ENCODE measurements around the gene CALML4. TPM values are rescaled to one million over a fixed set of nuclear protein-coding genes. Genes with fewer than 3 reads are reported as not detected.

The CALML4 gene
- total and polyA plus RNA-seq, 9 donors, result 6.7 to 14.3 (median 8.3) TPM

DNA sequence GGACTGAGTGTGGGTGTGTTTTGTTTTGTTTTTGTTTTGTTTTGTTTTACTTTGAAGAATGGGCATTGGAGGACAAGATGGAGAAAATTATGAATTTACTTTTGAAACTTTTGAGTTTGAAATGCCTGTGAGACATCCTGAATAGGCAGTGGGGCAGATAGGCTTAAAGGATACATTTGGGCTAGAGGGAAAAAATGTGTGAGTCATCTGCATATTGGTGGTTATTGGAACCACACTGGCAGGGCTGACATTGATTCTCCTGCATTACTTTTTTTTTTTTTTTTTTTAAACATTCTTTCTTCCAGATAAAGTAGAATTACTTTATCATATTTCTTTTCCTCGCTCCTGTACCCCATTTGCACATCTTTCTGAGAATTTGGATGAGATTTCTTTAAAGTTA lies 56.1 kb downstream of the CALML4 start:
- no peak for DNase-seq
- H3K36me3 ChIP-seq (ENCODE audit: control insufficient read depth, insufficient read depth, low read length), result no peaks in the 10 kb centered on the region
- H3K4me3 ChIP-seq (ENCODE audit: low read length), result no peak overlapping the region
- H3K27me3 ChIP-seq (ENCODE audit: control insufficient read depth, insufficient read depth, low read length), result no peaks in the 10 kb centered on the region
- WGBS (ENCODE audit: insufficient coverage), result no CpG with 5 or more reads among the region's 1 CpG
- H3K9me3 ChIP-seq (replicated peaks; ENCODE audit: control insufficient read depth, low read depth, low read length), result no peaks in the 10 kb centered on the region
- H3K27ac ChIP-seq (ENCODE audit: low read length), result no peak overlapping the region
- no peaks in the 10 kb centered on the region for H3K4me1 ChIP-seq (ENCODE audit: control insufficient read depth, insufficient read depth, low read length)

GRCh38 chr15:68148039-68148438 lies 57.1 kb downstream of the CALML4 start:
- H3K36me3 ChIP-seq (ENCODE audit: control insufficient read depth, insufficient read depth, low read length), result no peaks in the 10 kb centered on the region
- no peaks in the 10 kb centered on the region for H3K9me3 ChIP-seq (replicated peaks; ENCODE audit: control insufficient read depth, low read depth, low read length)

DNA sequence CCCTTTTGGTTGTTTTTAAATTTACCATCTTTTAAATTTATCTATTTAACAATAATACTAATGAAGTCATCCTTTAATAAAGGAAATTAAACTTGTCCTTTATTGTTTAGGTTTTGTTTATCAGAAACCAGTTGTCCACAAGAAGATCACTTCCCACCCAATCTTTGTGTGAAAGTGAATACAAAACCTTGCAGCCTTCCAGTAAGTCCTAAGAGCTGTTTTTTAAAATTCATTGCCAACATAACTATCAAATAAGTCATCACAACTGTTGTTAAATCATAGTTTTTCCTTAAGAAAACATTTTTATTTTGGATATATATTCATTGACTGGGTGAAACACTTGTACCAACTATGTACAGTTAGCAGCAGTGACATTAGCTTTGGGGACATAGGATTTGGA lies 59.4 kb downstream of the CALML4 start:
- no peak for DNase-seq
- H3K36me3 ChIP-seq (ENCODE audit: control insufficient read depth, insufficient read depth, low read length), result no peaks in the 10 kb centered on the region
- H3K4me3 ChIP-seq (ENCODE audit: low read length), result no peak overlapping the region
- no peaks in the 10 kb centered on the region for H3K4me1 ChIP-seq (ENCODE audit: control insufficient read depth, insufficient read depth, low read length)
- H3K27me3 ChIP-seq (ENCODE audit: control insufficient read depth, insufficient read depth, low read length), result no peaks in the 10 kb centered on the region
- no peak overlapping the region for H3K27ac ChIP-seq (ENCODE audit: low read length)
- H3K9me3 ChIP-seq (replicated peaks; ENCODE audit: control insufficient read depth, low read depth, low read length), result no peaks in the 10 kb centered on the region

More at GRCh38 chr15:68148039-68148438, 57.1 kb downstream of the CALML4 start:
- WGBS (ENCODE audit: insufficient coverage), result no CpG with 5 or more reads among the region's 1 CpG
- no peak overlapping the region for H3K4me3 ChIP-seq (ENCODE audit: low read length)
- no peaks in the 10 kb centered on the region for H3K27me3 ChIP-seq (ENCODE audit: control insufficient read depth, insufficient read depth, low read length)
- no peaks in the 10 kb centered on the region for H3K4me1 ChIP-seq (ENCODE audit: control insufficient read depth, insufficient read depth, low read length)
- no peak overlapping the region for H3K27ac ChIP-seq (ENCODE audit: low read length)
- no peak for DNase-seq

DNA sequence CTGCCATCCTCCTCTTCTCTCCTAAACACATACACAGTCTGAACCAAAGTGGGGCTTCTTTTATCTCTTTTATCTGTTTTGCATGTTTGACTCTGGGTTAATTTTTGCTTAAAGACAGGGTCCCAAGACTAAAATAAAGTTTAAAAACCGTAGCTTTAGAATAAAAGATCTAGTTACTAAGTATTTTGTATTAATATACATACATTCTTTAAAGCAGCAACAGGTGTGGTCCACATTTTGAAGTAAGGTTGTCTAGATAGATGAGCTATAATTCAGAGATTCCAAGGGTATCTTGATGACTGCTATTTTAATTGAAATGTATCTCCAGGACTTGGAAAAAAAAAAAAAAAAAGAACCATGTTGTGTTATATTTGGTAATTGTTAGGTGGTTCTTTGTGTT lies 61.3 kb downstream of the CALML4 start:
- Histone ChIP-seq H3K9me3 (replicated peaks; ENCODE audit: control insufficient read depth, low read depth, low read length) (no peaks in the 10 kb centered on the region), H3K27me3 (ENCODE audit: control insufficient read depth, insufficient read depth, low read length) (no peaks in the 10 kb centered on the region), H3K4me1 (ENCODE audit: control insufficient read depth, insufficient read depth, low read length) (no peaks in the 10 kb centered on the region), H3K4me3 (ENCODE audit: low read length) (no peak overlapping the region), H3K27ac (ENCODE audit: low read length) (no peak overlapping the region), H3K36me3 (ENCODE audit: control insufficient read depth, insufficient read depth, low read length) (no peaks in the 10 kb centered on the region)
- DNase-seq, result no peak
- WGBS (ENCODE audit: insufficient coverage), result no CpG with 5 or more reads among the region's 1 CpG

DNA sequence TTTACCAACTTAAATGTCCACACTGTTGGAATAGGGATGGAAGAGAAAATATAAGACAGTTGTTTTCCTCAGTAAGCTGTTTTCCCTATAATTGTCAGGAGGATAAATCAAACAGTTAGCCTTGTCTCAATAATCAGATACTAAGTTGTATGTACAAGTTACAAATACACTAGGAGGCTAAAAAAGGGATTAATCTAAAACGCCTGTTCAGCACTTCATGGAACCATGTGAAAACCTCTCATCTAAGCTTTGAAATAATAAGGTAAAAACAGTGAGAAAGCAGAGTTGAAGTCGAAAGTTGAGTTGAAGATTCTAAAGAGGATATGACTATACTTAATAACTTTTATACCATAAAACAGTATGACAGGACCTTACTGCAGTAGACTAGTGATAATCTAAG lies 62.0 kb downstream of the CALML4 start:
- no peaks in the 10 kb centered on the region for H3K9me3 ChIP-seq (replicated peaks; ENCODE audit: control insufficient read depth, low read depth, low read length)
- no CpG with 5 or more reads among the region's 2 CpGs for WGBS (ENCODE audit: insufficient coverage)
- DNase-seq, result no peak
- H3K27ac ChIP-seq (ENCODE audit: low read length), result no peak overlapping the region
- H3K36me3 ChIP-seq (ENCODE audit: control insufficient read depth, insufficient read depth, low read length), result no peaks in the 10 kb centered on the region
- H3K27me3 ChIP-seq (ENCODE audit: control insufficient read depth, insufficient read depth, low read length), result no peaks in the 10 kb centered on the region
- H3K4me1 ChIP-seq (ENCODE audit: control insufficient read depth, insufficient read depth, low read length), result no peaks in the 10 kb centered on the region
- no peak overlapping the region for H3K4me3 ChIP-seq (ENCODE audit: low read length)

Other genes with a start within 250 kb of the CALML4 start
- gene PIAS1, start 151.0 kb downstream of the CALML4 start, total RNA-seq, result 18.8 TPM
- 10 to 100 TPM; 22.8 to 31.9 (median 25.9) TPM for gene PIAS1, start 151.0 kb downstream of the CALML4 start, polyA plus RNA-seq (ENCODE audit: insufficient read depth in 1 of 8, insufficient read length in 8 of 8, low replicate concordance in 1 of 8)
- gene CLN6, start 24.4 kb upstream of the CALML4 start, total RNA-seq, result 8.2 TPM
- 10 to 100 TPM; 15.7 to 22.0 (median 18.6) TPM for gene CLN6, start 24.4 kb upstream of the CALML4 start, polyA plus RNA-seq (ENCODE audit: insufficient read depth in 1 of 8, insufficient read length in 8 of 8, low replicate concordance in 1 of 8)
- 36.6 TPM for gene FEM1B, start 72.4 kb upstream of the CALML4 start, total RNA-seq
- gene FEM1B, start 72.4 kb upstream of the CALML4 start, polyA plus RNA-seq (ENCODE audit: insufficient read depth in 1 of 8, insufficient read length in 8 of 8, low replicate concordance in 1 of 8), result 10 to 100 TPM; 18.3 to 40.9 (median 35.8) TPM
- gene ITGA11, start 226.8 kb upstream of the CALML4 start, total RNA-seq, result 10.2 TPM
- gene ITGA11, start 226.8 kb upstream of the CALML4 start, polyA plus RNA-seq (ENCODE audit: insufficient read depth in 1 of 8, insufficient read length in 8 of 8, low replicate concordance in 1 of 8), result 10 to 100 TPM in 2 of 8 donors, 1 to 10 TPM in 6; 1.8 to 17.9 (median 4.8) TPM